A673 (cell line): ENCODE measurements around the gene NKX1-1. TPM values are rescaled to one million over a fixed set of nuclear protein-coding genes. Genes with fewer than 3 reads are reported as not detected.

ENCODE experiments used
- BruUV-seq: library from RNA; stranded (reverse); fragments of 400-500 nt; replicated peaks from 2 replicates; lab custom pipeline; 2021; lab: Mats Ljungman, UMichigan
- CTCF ChIA-PET: fragments of 300-600 bp; sonication (Branson Sonifier 250); formaldehyde crosslinking; loops from one replicate; lab custom pipeline; 2022; ENCODE audit warnings: antibody characterized with exemption; lab: Charles Lee
- POLR2A ChIA-PET: fragments of 300-600 bp; sonication (Branson Sonifier 250); formaldehyde crosslinking; loops from one replicate; lab custom pipeline; 2022; ENCODE audit warnings: antibody characterized with exemption; ENCODE audit not compliant: low non-redundant PET; lab: Charles Lee
- DNase-seq: peaks from one replicate; pipeline ENCODE4 v3.0.0-alpha.2; 2015; ENCODE audit warnings: low spot score
- H3K27ac ChIP-seq: fragments of 200-600 bp; sonication (generic); 2 replicates; pipeline ENCODE4 v1.5.1; 2016; ENCODE audit warnings: mixed run types, low read depth, mild to moderate bottlenecking, mixed read lengths, antibody characterized with exemption, low read length; ENCODE audit not compliant: poor library complexity, severe bottlenecking
- H3K27me3 ChIP-seq: fragments of 200-600 bp; sonication (generic); replicated peaks from 2 replicates; pipeline ENCODE4 v1.6.1; 2017; ENCODE audit warnings: mixed run types, low read depth, mild to moderate bottlenecking, mixed read lengths, antibody characterized with exemption, low read length; ENCODE audit not compliant: insufficient read depth, poor library complexity
- H3K36me3 ChIP-seq: fragments of 200-600 bp; sonication (generic); 2 replicates; pipeline ENCODE4 v1.6.1; 2016; ENCODE audit warnings: mixed run types, mild to moderate bottlenecking, mixed read lengths, antibody characterized with exemption, low read length; ENCODE audit not compliant: insufficient read depth, poor library complexity, severe bottlenecking
- H3K4me1 ChIP-seq: fragments of 200-600 bp; sonication (generic); 2 replicates; pipeline ENCODE4 v1.6.1; 2017; ENCODE audit warnings: mixed run types, mild to moderate bottlenecking, mixed read lengths, antibody characterized with exemption, low read length; ENCODE audit not compliant: insufficient read depth, poor library complexity, severe bottlenecking
- H3K4me3 ChIP-seq: fragments of 200-600 bp; sonication (generic); 2 replicates; pipeline ENCODE4 v1.5.1; 2016; ENCODE audit warnings: low read depth, mixed run types, mild to moderate bottlenecking, mixed read lengths, low read length; ENCODE audit not compliant: poor library complexity, severe bottlenecking
- H3K9me3 ChIP-seq: fragments of 200-600 bp; sonication (generic); 2 replicates; pipeline ENCODE4 v1.6.1; 2016; ENCODE audit warnings: mixed run types, low read depth, mild to moderate bottlenecking, mixed read lengths, antibody characterized with exemption, low read length; ENCODE audit not compliant: poor library complexity, severe bottlenecking
- CTCF ChIP-seq: fragments of 300-800, 200-600 bp; sonication (generic); conservative IDR thresholded peaks from 2 replicates; pipeline ENCODE4 v1.5.1; 2017; ENCODE audit warnings: low read depth, mild to moderate bottlenecking, antibody characterized with exemption, low read length, moderate library complexity, mixed read lengths
- EZH2 ChIP-seq: fragments of 200-600 bp; sonication (generic); IDR thresholded peaks from 2 replicates; pipeline ENCODE4 v1.6.1; 2017; ENCODE audit warnings: borderline replicate concordance, low read depth, mild to moderate bottlenecking, mixed read lengths, antibody characterized with exemption, low read length; ENCODE audit not compliant: poor library complexity, severe bottlenecking
- intact Hi-C: fragments of 100-400 bp; cut with micrococcal nuclease; formaldehyde crosslinking; loops from one replicate; pipeline ENCODE4 v1.10.0; 2022; ENCODE audit not compliant: unreplicated experiment
- total RNA-seq: library from RNA; stranded (reverse); gene quantifications from 2 replicates; pipeline ENCODE4 v1.2.3, GENCODE V29; 2021

Gene NKX1-1
- total RNA-seq, 1 experiment from 2014 or later: not detected

- Histone ChIP-seq H3K27ac (no peak overlapping the region), H3K9me3 (no peaks in the 10 kb centered on the region), H3K27me3 (peaks cover 88% of the 10 kb centered on the region), H3K4me1 (no peaks in the 10 kb centered on the region), H3K4me3 (no peak overlapping the region), H3K36me3 (no peaks in the 10 kb centered on the region)
- ChIA-PET POLR2A (no interaction called here), CTCF (no interaction called here)
- no peak for DNase-seq
- intact Hi-C loops: no loop called here
- no TSS peak for BruUV-seq
- TF ChIP-seq EZH2 (no peak), CTCF (no peak)
These were observed 10.1 kb upstream of the NKX1-1 start for GRCh38 chr4:1416051-1416947.

GRCh38 chr4:1415681-1415981 lies 9.4 kb upstream of the NKX1-1 start:
- H3K27me3 ChIP-seq: peaks cover 88% of the 10 kb centered on the region

More at GRCh38 chr4:1415681-1415981, 9.4 kb upstream of the NKX1-1 start:
- DNase-seq: no peak
- POLR2A ChIA-PET: no interaction called here
- CTCF ChIA-PET: no interaction called here
- intact Hi-C loops: no loop called here
- no peaks in the 10 kb centered on the region for H3K4me1 ChIP-seq
- BruUV-seq: no TSS peak
- no peak overlapping the region for H3K4me3 ChIP-seq
- TF ChIP-seq CTCF (no peak), EZH2 (no peak)
- no peak overlapping the region for H3K27ac ChIP-seq
- H3K36me3 ChIP-seq: no peaks in the 10 kb centered on the region
- H3K9me3 ChIP-seq: no peaks in the 10 kb centered on the region
